Mesenchymal stem cell (in vitro differentiated cells and primary cell): ENCODE data around the gene ZNF655.
"Not testable (repeated sequence)": the region's sequence is repeated elsewhere in the genome, so short reads cannot be mapped to it uniquely, and the experiment has no call there.

ENCODE experiments used
- DNase-seq: peaks from one replicate; pipeline ENCODE4 v3.0.0-alpha.2; 2013
- H2AFZ ChIP-seq: one replicate; pipeline ENCODE4 v1.6.1; 2013; ENCODE audit warnings: low read depth, mild to moderate bottlenecking, control low read depth, inconsistent platforms, low read length, moderate library complexity
- H2AK5ac ChIP-seq: 2 replicates; pipeline ENCODE4 v1.6.1; 2013; ENCODE audit warnings: low read length, moderate library complexity, mild to moderate bottlenecking, inconsistent platforms; ENCODE audit not compliant: severe bottlenecking
- H2BK120ac ChIP-seq: one replicate; pipeline ENCODE4 v1.6.1; 2013; ENCODE audit warnings: low read depth, mild to moderate bottlenecking, inconsistent platforms, low read length, moderate library complexity
- H2BK12ac ChIP-seq, 2 experiments: one replicate each; pipeline ENCODE4 v1.6.1; 2013; ENCODE audit warnings: inconsistent platforms in 2 of 2, low read length in 2 of 2, mild to moderate bottlenecking in 2 of 2, moderate library complexity in 2 of 2, control low read depth in 1 of 2
- H2BK15ac ChIP-seq: one replicate; pipeline ENCODE4 v1.6.1; 2013; ENCODE audit warnings: mild to moderate bottlenecking, low read depth, inconsistent platforms; ENCODE audit not compliant: poor library complexity, severe bottlenecking
- H2BK5ac ChIP-seq: 2 replicates; pipeline ENCODE4 v1.6.1; 2013; ENCODE audit warnings: low read depth, mild to moderate bottlenecking, low read length, control low read depth, inconsistent platforms; ENCODE audit not compliant: poor library complexity, severe bottlenecking
- H3K14ac ChIP-seq, 2 experiments: one replicate each; pipeline ENCODE4 v1.6.1; 2013; ENCODE audit warnings: inconsistent platforms in 2 of 2, low read length in 2 of 2, control low read depth in 1 of 2, mild to moderate bottlenecking in 1 of 2, moderate library complexity in 1 of 2
- H3K18ac ChIP-seq, 2 experiments: one replicate each; pipeline ENCODE4 v1.6.1; 2013; ENCODE audit warnings: inconsistent platforms in 2 of 2, low read length in 2 of 2, control low read depth in 1 of 2, low read depth in 1 of 2, mild to moderate bottlenecking in 1 of 2
- H3K23ac ChIP-seq, 2 experiments: one replicate each; pipeline ENCODE4 v1.6.1; 2013; ENCODE audit warnings: inconsistent platforms in 2 of 2, low read length in 2 of 2, mild to moderate bottlenecking in 2 of 2, moderate library complexity in 2 of 2, control low read depth in 1 of 2
- H3K27ac ChIP-seq: 2 replicates; pipeline ENCODE4 v1.5.1; 2013; ENCODE audit warnings: mild to moderate bottlenecking, moderate library complexity, low read length, control low read depth, inconsistent platforms; ENCODE audit not compliant: poor library complexity, severe bottlenecking
- H3K27me3 ChIP-seq, 2 experiments: 2 replicates each; pipeline versions ENCODE4 v1.6.1 to v1.7.0; 2013; ENCODE audit warnings: low read length in 2 of 2, mild to moderate bottlenecking in 2 of 2, moderate library complexity in 2 of 2, control low read depth in 1 of 2, inconsistent platforms in 1 of 2; ENCODE audit not compliant: control insufficient read depth in 1 of 2, insufficient read depth in 1 of 2
- H3K36me3 ChIP-seq, 2 experiments: 2 replicates each; pipeline versions ENCODE4 v1.6.1 to v1.7.0; 2013; ENCODE audit warnings: low read length in 2 of 2, control low read depth in 1 of 2, inconsistent platforms in 1 of 2, low read depth in 1 of 2, mild to moderate bottlenecking in 1 of 2; ENCODE audit not compliant: insufficient read depth in 2 of 2, control insufficient read depth in 1 of 2
- H3K4ac ChIP-seq, 2 experiments: one replicate each; pipeline ENCODE4 v1.6.1; 2013; ENCODE audit warnings: inconsistent platforms in 2 of 2, low read length in 2 of 2, mild to moderate bottlenecking in 2 of 2, moderate library complexity in 2 of 2, control low read depth in 1 of 2, low read depth in 1 of 2
- H3K4me1 ChIP-seq: 2 replicates; pipeline ENCODE4 v1.6.1; 2013; ENCODE audit warnings: low read depth, low read length, control low read depth; ENCODE audit not compliant: control insufficient read depth, insufficient read depth
- H3K4me2 ChIP-seq: 2 replicates; pipeline ENCODE4 v1.6.1; 2013; ENCODE audit warnings: low read length, mild to moderate bottlenecking, inconsistent platforms; ENCODE audit not compliant: poor library complexity, severe bottlenecking
- H3K4me3 ChIP-seq, 2 experiments: 2 replicates each; pipeline versions ENCODE4 v1.5.1 to v1.7.0; 2013; ENCODE audit warnings: low read length in 2 of 2, mild to moderate bottlenecking in 2 of 2, control low read depth in 1 of 2, low read depth in 1 of 2; ENCODE audit not compliant: insufficient read depth in 1 of 2
- H3K79me1 ChIP-seq: replicated peaks from 2 replicates; pipeline ENCODE4 v1.6.1; 2013; ENCODE audit warnings: mild to moderate bottlenecking, control low read depth, low read length, inconsistent platforms; ENCODE audit not compliant: poor library complexity, severe bottlenecking
- H3K9ac ChIP-seq: 2 replicates; pipeline ENCODE4 v1.7.0; 2013; ENCODE audit warnings: mild to moderate bottlenecking, low read length, moderate library complexity
- H3K9me3 ChIP-seq: 2 replicates; pipeline ENCODE4 v1.7.0; 2013; ENCODE audit warnings: mild to moderate bottlenecking, low read length; ENCODE audit not compliant: control insufficient read depth
- H4K8ac ChIP-seq: one replicate; pipeline ENCODE4 v1.6.1; 2013; ENCODE audit warnings: inconsistent platforms, mild to moderate bottlenecking, low read length, moderate library complexity
- H4K91ac ChIP-seq: one replicate; pipeline ENCODE4 v1.6.1; 2013; ENCODE audit warnings: mild to moderate bottlenecking, low read length, inconsistent platforms
- WGBS: methylation state at CpG from one replicate; pipeline ENCODE4 v1.1.7; 2013; ENCODE audit warnings: mixed read lengths; 5-methylcytosine and 5-hydroxymethylcytosine counted together

ZNF655 gene

GRCh38 chr7:99545308-99545707 lies 13.1 kb upstream of the ZNF655 start:
- 95% methylated on average over 4 of the region's 5 CpGs for WGBS
- H3K14ac ChIP-seq, H3K4me1 ChIP-seq, H3K4me3 ChIP-seq, H3K4ac ChIP-seq, DNase-seq, H3K23ac ChIP-seq, H4K91ac ChIP-seq, H2BK120ac ChIP-seq, H3K79me1 ChIP-seq, H3K9ac ChIP-seq, H2BK5ac ChIP-seq, H3K27me3 ChIP-seq, H3K27ac ChIP-seq, H4K8ac ChIP-seq, H2AFZ ChIP-seq, H2BK15ac ChIP-seq, H2AK5ac ChIP-seq, H3K4me2 ChIP-seq, H2BK12ac ChIP-seq, H3K18ac ChIP-seq: not testable (repeated sequence)
- Histone ChIP-seq H3K36me3 (peaks cover 16 to 27% of the 10 kb centered on the region in 2 experiments), H3K9me3 (peaks cover 52% of the 10 kb centered on the region)

- H3K9ac ChIP-seq, H3K18ac ChIP-seq, H2BK120ac ChIP-seq, H4K91ac ChIP-seq, H2BK12ac ChIP-seq, H3K4me3 ChIP-seq, H2BK5ac ChIP-seq, H3K4me1 ChIP-seq, H2BK15ac ChIP-seq, H3K27me3 ChIP-seq, H2AFZ ChIP-seq, H3K4ac ChIP-seq, H2AK5ac ChIP-seq, H4K8ac ChIP-seq, H3K27ac ChIP-seq, H3K23ac ChIP-seq, H3K4me2 ChIP-seq, H3K14ac ChIP-seq, DNase-seq: not testable (repeated sequence)
- no CpG with 5 or more reads among the region's 2 CpGs for WGBS
- Histone ChIP-seq H3K79me1 (peaks cover 19% of the 10 kb centered on the region), H3K9me3 (peaks cover 20% of the 10 kb centered on the region), H3K36me3 (peaks cover 5 to 36% of the 10 kb centered on the region in 2 experiments)
These were observed 8.9 kb upstream of the ZNF655 start for GRCh38 chr7:99549545-99549944.

GRCh38 chr7:99551334-99551733 lies 7.1 kb upstream of the ZNF655 start:
- no peak overlapping the region for H3K23ac ChIP-seq
- no peaks in the 10 kb centered on the region for H3K27me3 ChIP-seq
- no peak overlapping the region for H2BK5ac ChIP-seq
- H2BK12ac ChIP-seq: no peak overlapping the region
- H2BK120ac ChIP-seq: no peak overlapping the region
- no peak overlapping the region for H3K27ac ChIP-seq
- H3K4ac ChIP-seq: peak overlapping the region in 1 of 2 experiments; percentile 94
- DNase-seq: peak; percentile 30
- H4K91ac ChIP-seq: no peak overlapping the region
- H3K18ac ChIP-seq: peak overlapping the region in 1 of 2 experiments; percentile 90
- H3K14ac ChIP-seq: no peak overlapping the region
- peak overlapping the region; percentile 97 for H2AFZ ChIP-seq
- WGBS: 35% methylated on average over 15 of the region's 15 CpGs
- H3K4me1 ChIP-seq: peaks cover 3% of the 10 kb centered on the region
- peak overlapping the region; percentile 97 to 99 for H3K4me3 ChIP-seq
- peaks cover 23% of the 10 kb centered on the region for H3K79me1 ChIP-seq
- no peak overlapping the region for H2AK5ac ChIP-seq
- H3K4me2 ChIP-seq: peak overlapping the region; percentile 62
- peaks cover 2 to 51% of the 10 kb centered on the region in 2 experiments for H3K36me3 ChIP-seq
- peak overlapping the region; percentile 7 for H4K8ac ChIP-seq
- peaks cover 20% of the 10 kb centered on the region for H3K9me3 ChIP-seq
- H3K9ac ChIP-seq: peak overlapping the region; percentile 99
- H2BK15ac ChIP-seq: no peak overlapping the region

- peaks cover 0 to 50% of the 10 kb centered on the region in 2 experiments for H3K36me3 ChIP-seq
- peak within 1 kb of the TSS; percentile 99 for H3K9ac ChIP-seq
- H4K8ac ChIP-seq: peak within 1 kb of the TSS; percentile 99
- peak within 1 kb of the TSS in 1 of 2 experiments; percentile 54 for H2BK12ac ChIP-seq
- peak within 1 kb of the TSS in 1 of 2 experiments; percentile 100 for H3K14ac ChIP-seq
- H3K27me3 ChIP-seq: no peaks in the 10 kb centered on the region
- H3K4me3 ChIP-seq: peak within 1 kb of the TSS; percentile 97 to 99
- peaks cover 3% of the 10 kb centered on the region for H3K4me1 ChIP-seq
- H3K9me3 ChIP-seq: peaks cover 15% of the 10 kb centered on the region
- peak within 1 kb of the TSS in 1 of 2 experiments; percentile 93 for H3K23ac ChIP-seq
- H2AFZ ChIP-seq: peak within 1 kb of the TSS; percentile 97
- peaks cover 20% of the 10 kb centered on the region for H3K79me1 ChIP-seq
- peak; percentile 94 for DNase-seq
- H4K91ac ChIP-seq: peak within 1 kb of the TSS; percentile 48
- no peak within 1 kb of the TSS for H2BK15ac ChIP-seq
- no peak within 1 kb of the TSS for H3K27ac ChIP-seq
- H2BK120ac ChIP-seq: no peak within 1 kb of the TSS
- peak within 1 kb of the TSS; percentile 90 to 99 for H3K18ac ChIP-seq
- peak within 1 kb of the TSS; percentile 62 for H3K4me2 ChIP-seq
- H2BK5ac ChIP-seq: no peak within 1 kb of the TSS
- peak within 1 kb of the TSS; percentile 39 for H2AK5ac ChIP-seq
- H3K4ac ChIP-seq: peak within 1 kb of the TSS; percentile 83 to 94
- 2% methylated on average over 27 of the region's 37 CpGs for WGBS
These were observed 6.5 kb upstream of the ZNF655 start, which contains the start of gene FAM200A for GRCh38 chr7:99551767-99552463. TSS of gene FAM200A (minus strand) at chr7:99552114. CDS start at chr7:99548407, 3,707 bp downstream.
